ENCODE data around the gene DBN1. TPM values are rescaled to one million over a fixed set of nuclear protein-coding genes. Genes with fewer than 3 reads are reported as not detected.

DBN1 gene
- polyA plus RNA-seq, 1 donor (not counting 4 experiments of a cell fraction or from before 2014, with no cell fraction given): 59.4 TPM

GRCh38 chr5:177448244-177448950 is 25.0 kb downstream of the DBN1 start:
- H3K27ac ChIP-seq (ENCODE audit: control insufficient read depth, insufficient read depth, low read length): no peak overlapping the region
- H3K9me3 ChIP-seq (ENCODE audit: control insufficient read depth, low read depth, low read length): no peaks in the 10 kb centered on the region
- DNase-seq (ENCODE audit: low read depth, low spot score) (no peak), FAIRE-seq (no peak)
- H4K20me1 ChIP-seq (ENCODE audit: control insufficient read depth, extremely low read depth, insufficient read depth, low read length): no peaks in the 10 kb centered on the region
- H3K4me2 ChIP-seq (ENCODE audit: control insufficient read depth, extremely low read depth, insufficient read depth, low read depth, low read length): peak overlapping the region; percentile 74
- H3K9ac ChIP-seq (ENCODE audit: control insufficient read depth, extremely low read depth, insufficient read depth, low read length): no peak overlapping the region
- no peak overlapping the region for H2AFZ ChIP-seq (ENCODE audit: control insufficient read depth, low read length)
- peak overlapping the region in 2 of 3 experiments; percentile 23 to 45 for H3K4me3 ChIP-seq (ENCODE audit: control insufficient read depth in 2 of 3, extremely low read depth in 1 of 3, insufficient read depth in 2 of 3, low read depth in 1 of 3, low read length in 3 of 3)
- TF ChIP-seq EZH2 (IDR thresholded peaks at IDR 0.05; ENCODE audit: low read length): no peak
- TF ChIP-seq, protein P1, sequence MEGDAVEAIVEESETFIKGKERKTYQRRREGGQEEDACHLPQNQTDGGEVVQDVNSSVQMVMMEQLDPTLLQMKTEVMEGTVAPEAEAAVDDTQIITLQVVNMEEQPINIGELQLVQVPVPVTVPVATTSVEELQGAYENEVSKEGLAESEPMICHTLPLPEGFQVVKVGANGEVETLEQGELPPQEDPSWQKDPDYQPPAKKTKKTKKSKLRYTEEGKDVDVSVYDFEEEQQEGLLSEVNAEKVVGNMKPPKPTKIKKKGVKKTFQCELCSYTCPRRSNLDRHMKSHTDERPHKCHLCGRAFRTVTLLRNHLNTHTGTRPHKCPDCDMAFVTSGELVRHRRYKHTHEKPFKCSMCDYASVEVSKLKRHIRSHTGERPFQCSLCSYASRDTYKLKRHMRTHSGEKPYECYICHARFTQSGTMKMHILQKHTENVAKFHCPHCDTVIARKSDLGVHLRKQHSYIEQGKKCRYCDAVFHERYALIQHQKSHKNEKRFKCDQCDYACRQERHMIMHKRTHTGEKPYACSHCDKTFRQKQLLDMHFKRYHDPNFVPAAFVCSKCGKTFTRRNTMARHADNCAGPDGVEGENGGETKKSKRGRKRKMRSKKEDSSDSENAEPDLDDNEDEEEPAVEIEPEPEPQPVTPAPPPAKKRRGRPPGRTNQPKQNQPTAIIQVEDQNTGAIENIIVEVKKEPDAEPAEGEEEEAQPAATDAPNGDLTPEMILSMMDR (optimal IDR thresholded peaks at IDR 0.05 in 1 of 3, IDR thresholded peaks at IDR 0.05 in 1 of 3, conservative IDR thresholded peaks at IDR 0.05 in 1 of 3; ENCODE audit: extremely low read depth in 1 of 3, insufficient read depth in 2 of 3, low read length in 3 of 3): no peak
- no peaks in the 10 kb centered on the region for H3K79me2 ChIP-seq (ENCODE audit: control insufficient read depth, insufficient read depth, low read length)
- dilution Hi-C loops (cut with MboI; ENCODE audit: extremely low pct_ligation_motif_present, low sequenced_read_pairs): no loop called here
- no peaks in the 10 kb centered on the region for H3K9me1 ChIP-seq (ENCODE audit: control insufficient read depth, extremely low read depth, insufficient read depth, low read length)
- no peaks in the 10 kb centered on the region for H3K27me3 ChIP-seq (ENCODE audit: control insufficient read depth, extremely low read depth, insufficient read depth, low read length)
- H3K36me3 ChIP-seq (ENCODE audit: control insufficient read depth in 2 of 2, extremely low read depth in 1 of 2, insufficient read depth in 2 of 2, low read length in 2 of 2): peaks cover 0 to 2% of the 10 kb centered on the region in 2 experiments
- H3K4me1 ChIP-seq (ENCODE audit: control insufficient read depth, extremely low read depth, insufficient read depth, low read length): peaks cover 51% of the 10 kb centered on the region

GRCh38 chr5:177447611-177448243 is 25.7 kb downstream of the DBN1 start:
- Histone ChIP-seq H3K79me2 (ENCODE audit: control insufficient read depth, insufficient read depth, low read length) (no peaks in the 10 kb centered on the region), H3K4me3 (ENCODE audit: control insufficient read depth in 2 of 3, extremely low read depth in 1 of 3, insufficient read depth in 2 of 3, low read depth in 1 of 3, low read length in 3 of 3) (peak overlapping the region; percentile 23 to 45 (median 24)), H3K9ac (ENCODE audit: control insufficient read depth, extremely low read depth, insufficient read depth, low read length) (peak overlapping the region; percentile 36), H3K36me3 (ENCODE audit: control insufficient read depth in 2 of 2, extremely low read depth in 1 of 2, insufficient read depth in 2 of 2, low read length in 2 of 2) (peaks cover 2 to 3% of the 10 kb centered on the region in 2 experiments), H3K27me3 (ENCODE audit: control insufficient read depth, extremely low read depth, insufficient read depth, low read length) (no peaks in the 10 kb centered on the region), H3K4me2 (ENCODE audit: control insufficient read depth, extremely low read depth, insufficient read depth, low read depth, low read length) (peak overlapping the region; percentile 74), H3K9me3 (ENCODE audit: control insufficient read depth, low read depth, low read length) (no peaks in the 10 kb centered on the region), H3K9me1 (ENCODE audit: control insufficient read depth, extremely low read depth, insufficient read depth, low read length) (no peaks in the 10 kb centered on the region), H3K4me1 (ENCODE audit: control insufficient read depth, extremely low read depth, insufficient read depth, low read length) (peaks cover 58% of the 10 kb centered on the region), H2AFZ (ENCODE audit: control insufficient read depth, low read length) (peak overlapping the region; percentile 5), H3K27ac (ENCODE audit: control insufficient read depth, insufficient read depth, low read length) (peak overlapping the region; percentile 39), H4K20me1 (ENCODE audit: control insufficient read depth, extremely low read depth, insufficient read depth, low read length) (no peaks in the 10 kb centered on the region)
- FAIRE-seq (peak; percentile 71), DNase-seq (ENCODE audit: low read depth, low spot score) (no peak)
- TF ChIP-seq, protein P1 (optimal IDR thresholded peaks at IDR 0.05 in 1 of 3, IDR thresholded peaks at IDR 0.05 in 1 of 3, conservative IDR thresholded peaks at IDR 0.05 in 1 of 3; ENCODE audit: extremely low read depth in 1 of 3, insufficient read depth in 2 of 3, low read length in 3 of 3): no peak
- no peak for TF ChIP-seq EZH2 (IDR thresholded peaks at IDR 0.05; ENCODE audit: low read length)
- dilution Hi-C loops (cut with MboI; ENCODE audit: extremely low pct_ligation_motif_present, low sequenced_read_pairs): no loop called here
